DND-41 (cell line): ENCODE measurements around the gene DNAAF9.

ENCODE experiments used
- CTCF ChIP-seq: IDR thresholded peaks from 2 replicates; pipeline ENCODE4 v1.5.1; 2012; ENCODE audit warnings: borderline replicate concordance, low read length, moderate library complexity, mild to moderate bottlenecking; ENCODE audit not compliant: poor library complexity, severe bottlenecking; ENCODE audit errors: extremely low read depth
- EZH2 ChIP-seq: IDR thresholded peaks from 3 replicates; pipeline ENCODE4 v1.6.1; 2012; ENCODE audit warnings: borderline replicate concordance, low read depth, mild to moderate bottlenecking, moderate library complexity, low read length, inconsistent platforms; ENCODE audit not compliant: severe bottlenecking

DNA sequence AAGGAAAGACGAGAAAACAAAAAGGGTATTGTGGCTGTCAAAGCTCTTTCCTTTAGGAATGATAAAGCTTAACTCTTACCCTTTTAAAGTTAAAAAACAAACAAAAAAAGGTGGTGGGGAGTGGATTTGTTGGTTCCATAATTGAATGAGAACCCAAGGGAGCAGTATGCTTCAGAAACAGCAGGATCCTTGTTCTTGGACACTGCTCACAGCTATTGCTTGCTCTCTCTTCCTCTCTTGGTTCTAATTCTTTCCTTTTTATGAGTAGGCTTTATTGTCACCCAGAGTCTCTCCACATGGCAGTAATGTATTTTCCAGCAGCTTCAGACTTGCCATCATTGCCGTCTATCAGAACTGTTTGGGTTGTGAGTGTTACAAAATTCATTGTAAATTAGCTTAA, 44.7 kb upstream of the DNAAF9 start:
- TF ChIP-seq EZH2 (no peak), CTCF (no peak)
